ENCODE data around the gene GLP1R. TPM values are rescaled to one million over a fixed set of nuclear protein-coding genes. Genes with fewer than 3 reads are reported as not detected.

Gene GLP1R
- total RNA-seq, 4 donors from 2014 or later, result not detected

DNA sequence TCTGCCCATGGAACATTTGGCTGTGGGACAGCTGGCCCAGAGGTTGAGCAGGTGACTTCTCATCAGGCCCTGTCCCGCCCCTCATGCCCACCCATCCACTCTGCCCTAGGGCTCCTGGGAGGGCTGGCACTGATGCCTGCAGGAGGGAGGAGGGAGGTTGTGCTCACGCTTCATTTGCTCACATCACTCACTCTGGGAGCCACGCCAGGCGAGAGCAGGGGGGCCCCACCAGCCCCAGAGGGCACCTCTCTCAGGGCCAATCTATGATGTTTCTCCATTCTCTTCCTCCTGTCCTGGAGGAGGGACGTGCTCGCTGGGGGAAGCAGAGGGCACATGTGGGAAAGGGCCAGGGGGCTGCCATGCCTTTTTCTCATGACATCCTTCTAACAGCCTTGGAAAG lies 10.9 kb upstream of the GLP1R start:
- in situ Hi-C loops (cut with MboI; ENCODE audit: low sequenced_read_pairs in 4 of 4), result no loop called here
- H3K27ac ChIP-seq, result no peak overlapping the region
- H3K27me3 ChIP-seq, result peaks cover 13 to 26% (median 25%) of the 10 kb centered on the region in 3 donors
- DNase-seq (no peak), ATAC-seq (no peak)
- intact Hi-C loops (cut with DNase I; ENCODE audit: low total_unique reads), result no loop called here
- H3K9me3 ChIP-seq, result no peaks in the 10 kb centered on the region
- TF ChIP-seq POLR2A (IDR thresholded peaks at IDR 0.05), result no peak
- no peak for TF ChIP-seq CTCF (IDR thresholded peaks at IDR 0.05 in 4 of 5, conservative IDR thresholded peaks at IDR 0.05 in 1 of 5)
- no peaks in the 10 kb centered on the region for H3K36me3 ChIP-seq
- H3K4me1 ChIP-seq, result no peaks in the 10 kb centered on the region
- H3K4me3 ChIP-seq, result no peak overlapping the region

DNA sequence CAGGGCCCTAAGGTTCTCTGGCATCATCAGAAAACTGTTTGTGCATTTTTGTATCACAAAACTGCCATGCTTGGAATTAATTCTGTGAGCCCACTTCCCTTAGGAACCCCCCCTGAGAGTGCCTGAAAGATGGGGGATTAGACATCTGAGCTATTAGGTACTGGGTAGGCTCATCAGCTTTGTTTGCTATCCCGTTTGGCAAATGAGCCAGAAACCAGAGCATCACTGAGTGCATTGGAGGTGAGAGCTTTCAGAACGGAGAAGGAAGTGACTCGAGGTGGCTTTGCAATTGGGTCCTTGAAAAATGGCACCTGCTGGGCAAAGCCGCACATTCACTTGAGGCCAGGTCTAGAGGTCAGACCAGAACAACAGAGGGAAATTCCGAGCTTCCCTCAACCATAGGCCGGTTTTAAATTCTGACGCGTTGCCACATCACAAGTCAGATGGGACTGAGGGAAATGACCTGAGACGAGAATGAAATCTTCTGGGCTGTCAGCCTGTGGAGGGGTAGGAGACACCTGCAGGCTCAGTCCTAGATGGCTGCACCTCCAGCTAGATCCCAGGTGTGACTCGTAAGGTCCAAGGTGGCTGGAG lies 8.4 kb upstream of the GLP1R start:
- intact Hi-C loops (cut with DNase I; ENCODE audit: low total_unique reads), result no loop called here
- Histone ChIP-seq H3K36me3 (no peaks in the 10 kb centered on the region), H3K4me3 (no peak overlapping the region), H3K27me3 (peaks cover 13 to 26% (median 20%) of the 10 kb centered on the region in 3 donors), H3K27ac (no peak overlapping the region), H3K4me1 (no peaks in the 10 kb centered on the region), H3K9me3 (no peaks in the 10 kb centered on the region)
- no peak for DNase-seq
- ATAC-seq, result no peak
- TF ChIP-seq POLR2A (IDR thresholded peaks at IDR 0.05) (no peak), CTCF (IDR thresholded peaks at IDR 0.05 in 4 of 5, conservative IDR thresholded peaks at IDR 0.05 in 1 of 5) (no peak)
- in situ Hi-C loops (cut with MboI; ENCODE audit: low sequenced_read_pairs in 4 of 4), result no loop called here

DNA sequence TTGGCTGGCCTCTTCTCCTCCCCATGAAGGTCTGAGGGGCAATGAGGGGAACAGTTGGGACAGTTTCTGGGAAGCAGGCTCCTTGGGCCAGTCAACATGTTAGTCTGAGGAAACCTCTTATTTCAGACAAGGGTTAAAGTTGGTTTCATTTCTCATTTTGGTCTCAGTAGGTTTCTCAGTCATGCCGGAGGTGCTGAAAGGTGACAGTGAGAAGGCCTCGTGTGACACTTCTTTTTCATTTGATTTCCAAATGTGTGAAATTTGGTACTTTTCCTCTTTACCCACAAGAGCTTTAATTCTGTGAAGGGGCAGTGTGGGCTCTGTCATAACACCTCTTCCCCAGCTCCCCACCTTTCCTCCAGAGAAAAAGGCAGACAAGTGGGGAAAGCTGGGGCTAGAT lies 7.5 kb upstream of the GLP1R start:
- no peaks in the 10 kb centered on the region for H3K36me3 ChIP-seq
- DNase-seq (no peak), ATAC-seq (no peak)
- no peak for TF ChIP-seq POLR2A (IDR thresholded peaks at IDR 0.05)
- H3K9me3 ChIP-seq, result no peaks in the 10 kb centered on the region
- H3K4me3 ChIP-seq, result no peak overlapping the region
- intact Hi-C loops (cut with DNase I; ENCODE audit: low total_unique reads), result no loop called here
- H3K27me3 ChIP-seq, result peaks cover 13 to 20% (median 18%) of the 10 kb centered on the region in 3 donors
- no peak overlapping the region for H3K27ac ChIP-seq
- in situ Hi-C loops (cut with MboI; ENCODE audit: low sequenced_read_pairs in 4 of 4), result no loop called here
- no peaks in the 10 kb centered on the region for H3K4me1 ChIP-seq

- TF ChIP-seq POLR2A (IDR thresholded peaks at IDR 0.05) (no peak), CTCF (IDR thresholded peaks at IDR 0.05 in 4 of 5, conservative IDR thresholded peaks at IDR 0.05 in 1 of 5) (no peak)
- ATAC-seq (no peak), DNase-seq (no peak)
- Histone ChIP-seq H3K4me1 (no peaks in the 10 kb centered on the region), H3K9me3 (no peaks in the 10 kb centered on the region), H3K4me3 (no peak overlapping the region), H3K27ac (no peak overlapping the region), H3K27me3 (peaks cover 10 to 30% (median 19%) of the 10 kb centered on the region in 3 donors), H3K36me3 (no peaks in the 10 kb centered on the region)
- in situ Hi-C loops (cut with MboI; ENCODE audit: low sequenced_read_pairs in 4 of 4), result no loop called here
- intact Hi-C loops (cut with DNase I; ENCODE audit: low total_unique reads), result no loop called here
These were observed 4.8 kb upstream of the GLP1R start for GRCh38 chr6:39043776-39044175.

DNA sequence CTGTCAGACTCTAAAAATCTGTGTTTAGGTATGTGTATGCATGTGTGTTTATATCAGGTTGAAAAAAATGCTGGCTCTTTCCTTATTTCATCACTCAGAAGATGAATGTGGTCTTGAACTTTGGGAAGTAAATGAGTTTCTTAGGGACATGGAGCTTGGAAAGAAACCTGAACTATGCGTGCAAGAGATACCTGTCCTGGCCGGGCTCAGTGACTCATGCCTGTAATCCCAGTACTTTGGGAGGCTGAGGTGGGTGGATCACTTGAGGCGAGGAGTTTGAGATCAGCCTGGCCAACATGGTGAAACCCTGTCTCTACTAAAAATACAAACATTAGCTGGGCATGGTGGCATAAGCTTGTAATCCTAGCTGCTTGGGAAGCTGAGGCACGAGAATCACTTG lies 4.4 kb upstream of the GLP1R start:
- no peak overlapping the region for H3K27ac ChIP-seq
- DNase-seq (no peak), ATAC-seq (no peak)
- intact Hi-C loops (cut with DNase I; ENCODE audit: low total_unique reads) (no loop called here), in situ Hi-C loops (cut with MboI; ENCODE audit: low sequenced_read_pairs in 4 of 4) (no loop called here)
- H3K4me1 ChIP-seq, result no peaks in the 10 kb centered on the region
- H3K4me3 ChIP-seq, result no peak overlapping the region
- H3K36me3 ChIP-seq, result no peaks in the 10 kb centered on the region
- TF ChIP-seq POLR2A (IDR thresholded peaks at IDR 0.05) (no peak), CTCF (IDR thresholded peaks at IDR 0.05 in 4 of 5, conservative IDR thresholded peaks at IDR 0.05 in 1 of 5) (no peak)
- no peaks in the 10 kb centered on the region for H3K9me3 ChIP-seq
- peaks cover 11 to 34% (median 22%) of the 10 kb centered on the region in 3 donors for H3K27me3 ChIP-seq

Data from gastrocnemius medialis (tissue), 4 donors.